Measurements from ENCODE around the gene S100A7A.

Gene S100A7A

DNA sequence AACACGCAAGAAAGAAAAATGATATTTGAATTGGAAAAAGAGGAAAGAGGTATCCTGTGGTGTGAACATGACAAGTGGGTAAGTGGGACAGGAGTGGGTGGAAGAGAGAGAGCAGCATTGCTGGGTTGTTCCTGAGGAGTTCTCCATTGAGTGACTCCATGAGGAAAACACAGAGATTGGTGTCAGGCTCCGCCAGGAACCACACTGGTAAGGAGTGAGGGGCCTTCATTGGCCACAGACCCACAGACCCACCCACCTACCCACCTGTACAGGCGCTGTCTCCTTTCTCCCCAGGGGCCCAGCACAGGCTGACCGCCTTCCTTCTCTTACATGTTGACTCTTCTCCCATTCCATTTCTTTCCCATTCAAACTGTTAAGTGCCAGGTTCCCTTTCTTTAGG, 20.9 kb downstream of the S100A7A start:
- no peaks in the 10 kb centered on the region for H3K9me3 ChIP-seq
- no peak overlapping the region for H3K27ac ChIP-seq
- no peaks in the 10 kb centered on the region for H3K36me3 ChIP-seq
- H3K4me1 ChIP-seq (ENCODE audit: control insufficient read depth in 1 of 2, insufficient read depth in 1 of 2, low read depth in 1 of 2, low read length in 1 of 2) = peaks cover 0 to 5% of the 10 kb centered on the region in 2 experiments
- H3K27me3 ChIP-seq = peaks cover 40% of the 10 kb centered on the region
- H3K4me3 ChIP-seq (ENCODE audit: low read depth in 1 of 2, low read length in 1 of 2) = no peak overlapping the region
- TF ChIP-seq, protein P1, sequence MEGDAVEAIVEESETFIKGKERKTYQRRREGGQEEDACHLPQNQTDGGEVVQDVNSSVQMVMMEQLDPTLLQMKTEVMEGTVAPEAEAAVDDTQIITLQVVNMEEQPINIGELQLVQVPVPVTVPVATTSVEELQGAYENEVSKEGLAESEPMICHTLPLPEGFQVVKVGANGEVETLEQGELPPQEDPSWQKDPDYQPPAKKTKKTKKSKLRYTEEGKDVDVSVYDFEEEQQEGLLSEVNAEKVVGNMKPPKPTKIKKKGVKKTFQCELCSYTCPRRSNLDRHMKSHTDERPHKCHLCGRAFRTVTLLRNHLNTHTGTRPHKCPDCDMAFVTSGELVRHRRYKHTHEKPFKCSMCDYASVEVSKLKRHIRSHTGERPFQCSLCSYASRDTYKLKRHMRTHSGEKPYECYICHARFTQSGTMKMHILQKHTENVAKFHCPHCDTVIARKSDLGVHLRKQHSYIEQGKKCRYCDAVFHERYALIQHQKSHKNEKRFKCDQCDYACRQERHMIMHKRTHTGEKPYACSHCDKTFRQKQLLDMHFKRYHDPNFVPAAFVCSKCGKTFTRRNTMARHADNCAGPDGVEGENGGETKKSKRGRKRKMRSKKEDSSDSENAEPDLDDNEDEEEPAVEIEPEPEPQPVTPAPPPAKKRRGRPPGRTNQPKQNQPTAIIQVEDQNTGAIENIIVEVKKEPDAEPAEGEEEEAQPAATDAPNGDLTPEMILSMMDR (IDR thresholded peaks at IDR 0.05) = no peak

DNA sequence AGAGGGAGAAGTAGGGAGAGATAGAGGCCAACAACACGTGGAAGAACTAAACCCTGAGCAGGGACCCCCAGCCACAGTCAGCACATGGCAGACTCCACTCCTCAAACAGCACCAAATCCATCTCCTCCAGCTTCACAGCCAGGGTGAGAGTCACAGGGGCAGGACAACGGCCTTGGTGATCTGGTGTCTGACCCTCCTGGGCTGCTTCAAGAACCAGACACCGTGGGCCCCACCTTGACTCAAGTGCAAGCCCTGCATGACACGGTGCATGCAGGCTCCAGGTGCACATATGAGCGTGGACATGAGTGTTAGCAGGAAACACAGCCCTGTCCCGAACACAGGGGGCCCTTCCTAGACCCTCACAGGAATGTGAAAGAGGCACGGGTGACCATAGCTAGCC, 22.3 kb downstream of the S100A7A start:
- H3K27me3 ChIP-seq = peaks cover 34% of the 10 kb centered on the region
- H3K4me1 ChIP-seq (ENCODE audit: control insufficient read depth in 1 of 2, insufficient read depth in 1 of 2, low read depth in 1 of 2, low read length in 1 of 2) = peaks cover 0 to 5% of the 10 kb centered on the region in 2 experiments
- H3K36me3 ChIP-seq = no peaks in the 10 kb centered on the region
- no peaks in the 10 kb centered on the region for H3K9me3 ChIP-seq
- no peak overlapping the region for H3K27ac ChIP-seq
- no peak overlapping the region for H3K4me3 ChIP-seq (ENCODE audit: low read depth in 1 of 2, low read length in 1 of 2)
- TF ChIP-seq, protein P1 (IDR thresholded peaks at IDR 0.05) = no peak

DNA sequence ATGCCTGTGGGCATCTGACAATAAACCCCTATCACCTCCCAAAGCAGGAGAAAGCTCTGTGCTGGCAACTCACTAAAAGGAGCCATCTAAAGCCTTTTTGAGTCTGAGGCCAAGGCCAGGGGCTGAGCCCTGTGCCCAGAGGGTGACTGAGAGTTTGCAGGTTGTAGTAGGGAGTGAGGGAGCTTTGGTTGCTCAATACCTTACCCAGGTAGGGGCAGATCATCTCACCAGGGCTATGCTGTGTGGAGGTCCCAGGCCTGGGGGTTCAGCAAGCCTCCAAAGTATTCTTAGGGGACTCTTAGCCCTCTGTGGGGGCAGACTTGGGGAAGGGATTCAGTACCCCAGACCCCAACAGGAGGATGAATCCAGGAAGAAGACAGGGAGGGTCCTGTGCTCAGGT, 23.0 kb downstream of the S100A7A start:
- no peaks in the 10 kb centered on the region for H3K36me3 ChIP-seq

DNA sequence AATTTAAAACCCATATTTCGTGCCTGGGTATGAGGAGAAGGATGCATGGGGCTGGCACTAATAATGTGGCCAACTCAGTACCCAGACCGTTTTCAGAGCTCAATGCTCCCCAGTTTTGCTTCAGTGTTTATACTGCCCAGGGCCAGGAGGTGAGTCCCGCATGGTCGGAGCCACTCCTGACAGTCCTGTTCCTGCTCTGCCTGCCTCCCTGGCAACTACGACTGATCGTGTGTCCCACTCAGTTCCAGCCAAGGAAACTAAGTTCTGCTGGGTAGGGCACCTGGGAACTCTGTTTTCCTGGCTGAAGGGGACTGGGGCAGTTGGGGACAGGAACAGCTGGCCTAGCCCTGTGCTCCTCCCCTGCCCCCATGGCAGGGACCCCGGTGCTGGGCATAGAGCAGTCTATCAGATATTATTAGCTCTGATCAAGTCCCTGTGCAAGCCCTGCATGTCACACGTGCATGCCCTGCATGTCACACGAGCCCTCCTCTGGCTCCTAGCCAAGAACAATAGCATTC, 25.0 kb downstream of the S100A7A start:
- TF ChIP-seq, protein P1 (IDR thresholded peaks at IDR 0.05) = no peak
- Histone ChIP-seq H3K27me3 (peaks cover 45% of the 10 kb centered on the region), H3K9me3 (no peaks in the 10 kb centered on the region), H3K27ac (no peak overlapping the region), H3K4me3 (ENCODE audit: low read depth in 1 of 2, low read length in 1 of 2) (no peak overlapping the region), H3K4me1 (ENCODE audit: control insufficient read depth in 1 of 2, insufficient read depth in 1 of 2, low read depth in 1 of 2, low read length in 1 of 2) (peaks cover 0 to 5% of the 10 kb centered on the region in 2 experiments), H3K36me3 (no peaks in the 10 kb centered on the region)

More for the DNA sequence above, 23.0 kb downstream of the S100A7A start:
- no peaks in the 10 kb centered on the region for H3K9me3 ChIP-seq
- H3K4me1 ChIP-seq (ENCODE audit: control insufficient read depth in 1 of 2, insufficient read depth in 1 of 2, low read depth in 1 of 2, low read length in 1 of 2) = peaks cover 0 to 5% of the 10 kb centered on the region in 2 experiments
- H3K4me3 ChIP-seq (ENCODE audit: low read depth in 1 of 2, low read length in 1 of 2) = no peak overlapping the region
- peaks cover 34% of the 10 kb centered on the region for H3K27me3 ChIP-seq
- H3K27ac ChIP-seq = no peak overlapping the region
- TF ChIP-seq, protein P1 (IDR thresholded peaks at IDR 0.05) = no peak

DNA sequence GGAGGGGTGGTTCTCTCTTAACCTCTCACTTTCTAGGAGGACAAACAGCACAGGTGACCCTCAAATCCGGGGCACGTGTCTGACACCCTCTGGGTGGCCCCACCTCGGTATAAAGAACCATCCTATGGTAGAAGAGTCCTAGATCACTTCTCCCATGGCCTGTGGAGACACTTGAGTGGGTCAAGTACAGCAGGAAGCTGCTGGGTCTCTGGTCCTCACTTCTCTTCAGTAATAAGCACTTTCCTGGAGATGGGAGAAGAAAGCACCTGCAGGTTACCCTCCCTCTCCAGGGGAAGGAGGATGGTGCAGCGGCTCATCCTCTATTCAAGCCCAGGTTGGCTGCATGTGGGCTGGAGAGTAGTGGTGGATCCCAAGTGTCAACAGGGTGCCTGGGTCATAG, 27.2 kb downstream of the S100A7A start:
- H3K36me3 ChIP-seq = no peaks in the 10 kb centered on the region
- peaks cover 61% of the 10 kb centered on the region for H3K27me3 ChIP-seq
- H3K27ac ChIP-seq = no peak overlapping the region
- TF ChIP-seq, protein P1 (IDR thresholded peaks at IDR 0.05) = no peak
- no peak overlapping the region for H3K4me3 ChIP-seq (ENCODE audit: low read depth in 1 of 2, low read length in 1 of 2)
- H3K9me3 ChIP-seq = no peaks in the 10 kb centered on the region
- no peaks in the 10 kb centered on the region for H3K4me1 ChIP-seq (ENCODE audit: control insufficient read depth in 1 of 2, insufficient read depth in 1 of 2, low read depth in 1 of 2, low read length in 1 of 2)

DNA sequence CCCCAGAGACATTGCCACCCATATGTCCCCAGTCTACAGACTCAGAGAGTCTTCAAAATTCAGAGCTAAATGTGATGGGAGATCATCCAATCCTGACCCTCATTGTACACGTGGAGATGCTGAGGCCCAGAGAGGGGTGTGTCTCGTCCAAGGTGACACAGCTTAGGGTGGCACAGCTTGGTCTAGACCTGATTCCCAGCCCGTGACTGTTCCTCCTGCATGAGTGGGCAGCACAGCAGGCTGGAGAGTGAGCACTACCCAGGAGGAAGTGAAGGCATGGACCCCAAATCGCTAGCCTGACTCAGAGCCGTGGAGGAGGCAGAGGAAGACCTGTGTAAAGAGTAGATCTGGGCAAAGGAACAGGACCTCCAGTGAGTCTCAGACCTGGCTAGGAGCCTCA, 27.8 kb downstream of the S100A7A start:
- H3K4me3 ChIP-seq (ENCODE audit: low read depth in 1 of 2, low read length in 1 of 2) = no peak overlapping the region
- no peaks in the 10 kb centered on the region for H3K4me1 ChIP-seq (ENCODE audit: control insufficient read depth in 1 of 2, insufficient read depth in 1 of 2, low read depth in 1 of 2, low read length in 1 of 2)
- no peaks in the 10 kb centered on the region for H3K36me3 ChIP-seq
- no peaks in the 10 kb centered on the region for H3K9me3 ChIP-seq
- no peak overlapping the region for H3K27ac ChIP-seq
- peaks cover 67% of the 10 kb centered on the region for H3K27me3 ChIP-seq
- TF ChIP-seq, protein P1 (IDR thresholded peaks at IDR 0.05) = no peak
